GM18907 (cell line): ENCODE data around the gene MAML3.
A peak's percentile ranks its signal among the peaks of the same experiment; 100 is the strongest.

ENCODE experiments used
- ATAC-seq: cut with Tn5 transposase; IDR thresholded peaks from one replicate; pipeline ENCODE4 v1.9.1; 2021; ENCODE audit warnings: mild to moderate bottlenecking, moderate library complexity; ENCODE audit not compliant: unreplicated experiment

The MAML3 gene

DNA sequence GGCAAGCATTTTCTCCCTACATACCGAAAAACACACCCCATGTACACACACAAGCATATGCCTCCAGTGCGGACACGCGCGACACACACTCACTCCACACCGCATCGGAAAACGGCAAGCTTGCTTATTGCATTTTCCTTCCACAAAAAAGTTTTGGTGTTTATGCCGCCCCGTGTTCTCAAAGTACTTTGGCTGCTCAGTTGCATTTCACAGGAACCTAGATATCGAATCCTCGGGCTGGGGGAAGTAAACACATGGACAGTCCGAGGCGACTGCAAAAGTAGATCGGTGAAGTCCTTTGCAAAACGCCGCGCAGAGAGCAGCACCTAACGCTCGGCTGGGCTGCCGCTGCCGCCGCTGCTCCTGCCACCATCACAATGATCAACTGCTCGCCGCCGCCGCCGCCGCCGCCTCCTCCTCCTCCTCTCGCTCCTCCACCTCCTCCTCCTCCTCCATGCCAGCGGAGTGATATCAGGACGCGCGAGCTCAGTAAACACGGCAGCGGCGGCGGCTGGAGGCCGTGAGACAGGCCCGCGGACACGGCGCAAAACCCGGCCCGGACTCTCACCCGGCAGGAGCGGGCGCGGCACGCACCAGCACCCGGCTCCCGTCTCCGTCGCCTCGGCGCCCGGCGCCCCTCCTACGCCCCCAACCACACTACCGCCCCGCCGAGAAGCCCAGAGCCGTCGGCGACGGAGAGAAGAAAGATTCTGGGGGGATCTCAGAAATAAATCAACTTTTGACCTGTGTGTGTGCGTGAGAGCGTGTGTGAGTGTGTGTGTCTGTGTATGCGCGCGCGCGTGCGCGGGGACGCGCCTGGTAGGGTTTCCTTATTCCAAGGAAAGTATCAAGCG lies at the start of gene MAML3:
Gene MAML3, minus strand, starts transcription at position 467 of the 854 bp plus-strand sequence. CDS start 857 bp downstream, outside the sequence.
- ATAC-seq, result peak; percentile 53

DNA sequence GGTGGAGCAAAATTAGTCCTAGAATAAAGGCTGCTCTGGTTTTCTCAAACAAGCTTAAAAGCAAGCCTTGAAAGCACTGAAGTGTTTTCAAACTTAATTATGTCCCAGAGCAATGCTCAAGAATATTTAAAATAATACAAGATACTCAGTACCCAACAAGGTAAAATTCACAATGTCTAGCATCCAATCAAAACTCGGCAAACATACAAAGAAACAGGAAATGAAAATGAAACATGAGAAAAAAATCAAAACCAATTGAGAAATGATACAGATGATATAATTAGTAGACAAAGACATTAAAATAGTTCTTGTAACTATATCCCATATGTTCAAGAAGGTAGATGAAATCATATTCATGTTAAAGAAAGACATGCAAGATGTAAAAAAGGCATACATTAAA lies 45.0 kb upstream of the MAML3 start:
- ATAC-seq, result no peak

DNA sequence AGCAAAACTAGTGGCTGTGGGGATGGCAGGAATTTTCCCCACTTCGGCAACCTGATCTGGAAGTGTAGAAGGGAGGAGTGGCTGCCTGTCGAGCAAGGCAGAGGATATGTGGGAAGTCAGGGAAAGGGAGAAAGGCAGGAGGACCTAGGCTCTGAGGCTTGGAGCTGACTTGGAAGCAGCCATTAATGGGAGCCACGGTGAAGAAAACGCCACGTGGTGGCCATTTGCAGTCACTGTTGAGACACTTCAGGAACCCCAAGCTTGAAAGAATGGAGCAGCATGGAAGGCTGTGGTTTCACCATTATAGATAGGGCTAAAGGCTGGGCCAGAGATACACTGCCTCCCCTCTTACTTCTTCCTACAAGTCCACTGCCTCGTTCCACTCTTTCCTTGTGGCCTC lies 41.8 kb upstream of the MAML3 start:
- no peak for ATAC-seq

DNA sequence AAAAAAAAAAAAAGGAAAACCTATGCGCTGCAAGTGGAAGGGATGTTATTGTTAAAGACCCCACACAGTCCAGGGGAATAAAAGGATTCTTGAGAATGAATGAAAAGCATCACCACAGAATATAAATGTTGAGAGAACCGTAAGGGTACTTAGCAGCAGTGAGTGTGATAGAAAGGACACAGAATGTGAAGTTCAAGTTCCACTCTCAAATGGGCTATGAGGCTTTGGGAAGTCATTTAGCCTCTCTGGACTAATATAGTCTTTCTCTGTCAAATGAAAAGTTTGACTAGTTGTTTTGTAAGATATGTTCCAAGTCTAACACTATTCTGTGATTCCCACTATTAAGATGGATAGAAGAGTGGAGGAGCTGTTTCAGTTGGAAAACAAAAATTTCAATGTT lies 35.8 kb upstream of the MAML3 start:
- no peak for ATAC-seq

DNA sequence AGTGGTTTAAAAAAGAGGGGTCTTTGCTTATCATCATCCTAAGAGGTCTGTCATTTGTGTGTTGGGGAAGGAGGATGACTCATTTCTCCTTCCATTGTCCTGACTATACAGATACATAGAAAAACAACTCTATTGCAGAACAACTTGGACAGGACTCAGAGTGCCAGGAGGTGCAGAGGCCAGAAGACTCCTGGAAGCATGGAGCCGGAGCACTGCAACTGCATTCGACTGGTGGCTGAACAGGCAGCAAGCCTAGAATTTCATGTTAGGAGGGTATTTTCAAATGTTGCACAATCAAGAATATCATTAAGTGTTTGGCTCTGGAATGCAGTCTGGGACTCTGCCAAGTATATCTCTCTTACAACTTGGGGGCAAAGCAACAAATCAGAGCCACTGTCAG lies 35.0 kb upstream of the MAML3 start:
- no peak for ATAC-seq

DNA sequence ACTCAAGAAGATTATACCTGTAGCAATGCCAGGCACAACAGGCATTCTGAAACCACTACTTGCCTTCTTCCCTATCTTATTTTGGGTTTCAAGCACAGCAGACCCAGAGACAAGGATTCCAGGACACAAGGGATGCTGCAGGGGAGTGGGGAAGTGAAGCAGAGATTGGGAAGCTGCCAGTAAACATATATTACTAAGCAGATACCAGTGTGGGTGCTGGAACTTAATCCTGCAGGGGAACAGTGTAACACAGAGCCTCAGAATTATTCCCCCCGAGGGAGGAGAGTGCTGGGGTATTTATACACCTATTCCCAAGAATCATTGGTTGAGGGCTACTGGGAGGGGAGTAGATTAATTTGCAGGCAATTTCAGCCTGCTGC lies 33.3 kb upstream of the MAML3 start:
- ATAC-seq, result no peak

DNA sequence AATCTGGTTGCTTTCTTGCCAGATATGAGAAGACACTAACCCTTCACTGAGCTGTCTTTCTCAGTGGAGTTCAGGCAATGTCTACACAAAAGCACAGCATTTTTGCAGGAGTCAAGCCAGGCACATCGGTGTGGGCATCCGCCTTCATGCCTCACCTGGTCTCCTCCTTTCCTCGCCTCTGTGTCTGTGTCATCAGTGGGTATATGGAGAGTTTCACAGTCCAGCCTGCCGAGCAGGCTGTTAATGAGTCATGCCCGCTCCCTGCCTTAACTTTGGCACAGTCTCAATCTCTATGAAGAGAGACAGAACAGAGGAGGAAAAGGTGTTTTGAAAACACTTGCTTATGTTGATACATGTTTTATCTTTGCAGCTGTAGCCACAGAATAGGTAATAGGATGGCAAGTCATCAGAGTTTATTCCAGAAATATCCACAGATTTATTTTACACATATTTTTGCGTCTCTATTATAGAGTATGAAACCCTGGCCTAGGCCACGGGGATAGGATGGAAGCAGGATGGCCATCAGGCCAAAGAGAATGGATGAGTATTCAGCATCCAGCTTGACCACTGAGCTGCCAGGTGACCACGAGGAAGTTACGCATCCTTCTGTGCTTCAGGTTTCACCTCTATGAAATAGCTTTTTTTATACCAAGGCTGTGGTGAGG lies 32.8 kb upstream of the MAML3 start:
- ATAC-seq, result no peak

DNA sequence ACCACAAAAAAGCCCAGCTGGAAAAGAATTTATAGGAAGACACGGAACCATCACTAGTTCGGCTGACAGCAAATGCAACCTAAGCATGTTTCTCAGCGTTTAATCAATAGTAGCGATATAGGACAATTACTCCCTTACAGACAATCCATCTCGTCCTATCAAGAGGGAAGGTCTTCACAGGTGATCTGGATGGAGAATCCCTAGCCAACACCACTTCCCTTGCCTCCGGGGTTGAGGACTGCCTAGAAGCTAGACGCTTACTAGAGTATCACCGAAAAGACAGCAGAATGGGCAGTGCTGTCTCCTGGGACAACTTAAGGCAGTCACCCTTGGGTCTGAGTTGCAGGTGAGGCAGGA lies 32.1 kb upstream of the MAML3 start:
- ATAC-seq, result no peak

DNA sequence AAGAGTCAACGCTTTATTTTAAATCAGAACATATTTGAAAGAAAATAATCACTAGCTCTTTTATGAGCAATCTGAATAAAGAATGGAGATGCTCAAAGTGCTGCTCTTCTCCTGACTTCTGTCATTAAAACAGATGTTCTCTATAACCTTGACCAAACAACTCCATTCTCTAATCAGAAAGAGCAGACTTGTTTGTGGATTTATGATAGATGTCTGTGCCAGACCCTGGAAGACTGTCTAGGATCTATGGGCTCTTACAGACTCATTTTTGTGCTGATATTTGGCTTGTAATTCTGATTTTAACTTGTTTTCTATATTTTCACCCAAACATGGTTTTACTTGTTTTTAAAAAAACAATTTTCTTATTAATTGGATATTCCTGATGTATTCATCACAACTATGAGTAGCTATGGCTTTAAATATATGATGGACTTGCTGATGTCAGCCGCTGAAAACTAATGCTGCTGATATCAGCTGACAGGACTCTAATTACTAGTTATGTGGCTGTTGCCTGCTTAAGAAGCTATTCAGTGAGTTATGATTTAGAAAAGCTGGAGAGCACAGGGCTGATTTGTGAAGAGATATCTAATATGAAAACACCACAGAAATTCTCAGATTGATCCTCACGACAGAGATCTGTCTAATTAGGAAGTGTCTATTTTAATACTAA lies 31.6 kb upstream of the MAML3 start:
- ATAC-seq, result no peak

DNA sequence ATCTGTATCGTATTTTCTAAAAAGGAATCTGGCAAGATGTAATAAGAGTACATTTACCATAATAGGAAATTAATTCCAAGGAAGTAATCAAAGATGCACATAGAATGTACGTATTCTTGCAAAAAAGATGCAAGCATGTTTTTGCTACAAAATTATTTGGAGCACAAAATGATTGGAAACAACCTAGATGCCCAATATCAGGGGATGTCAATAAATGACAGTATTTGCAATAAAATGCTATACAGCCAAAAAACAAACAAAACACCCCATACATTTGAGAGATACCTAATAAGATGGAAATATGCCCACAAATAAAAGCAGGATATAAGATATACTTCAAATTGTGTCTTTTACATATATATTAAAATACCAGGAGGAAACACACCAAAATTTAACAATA lies 29.3 kb upstream of the MAML3 start:
- no peak for ATAC-seq

DNA sequence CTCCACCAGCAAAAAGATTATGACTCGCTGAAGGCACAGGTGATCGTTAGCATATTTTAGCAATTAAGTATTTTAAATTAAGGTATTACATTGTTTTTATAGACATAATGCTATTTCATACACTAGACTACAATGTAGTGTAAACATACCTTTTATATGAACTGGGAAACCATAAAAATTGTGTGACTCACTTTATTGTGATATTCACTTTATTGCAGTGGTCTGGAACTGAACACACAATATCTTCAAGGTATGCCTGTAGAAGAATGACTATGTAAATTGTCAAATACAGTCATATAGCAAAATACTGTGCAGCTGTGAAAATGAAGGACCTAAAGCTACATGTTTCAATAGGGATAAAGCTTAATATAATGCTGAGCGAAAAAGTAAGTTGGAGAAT lies 26.6 kb upstream of the MAML3 start:
- no peak for ATAC-seq

DNA sequence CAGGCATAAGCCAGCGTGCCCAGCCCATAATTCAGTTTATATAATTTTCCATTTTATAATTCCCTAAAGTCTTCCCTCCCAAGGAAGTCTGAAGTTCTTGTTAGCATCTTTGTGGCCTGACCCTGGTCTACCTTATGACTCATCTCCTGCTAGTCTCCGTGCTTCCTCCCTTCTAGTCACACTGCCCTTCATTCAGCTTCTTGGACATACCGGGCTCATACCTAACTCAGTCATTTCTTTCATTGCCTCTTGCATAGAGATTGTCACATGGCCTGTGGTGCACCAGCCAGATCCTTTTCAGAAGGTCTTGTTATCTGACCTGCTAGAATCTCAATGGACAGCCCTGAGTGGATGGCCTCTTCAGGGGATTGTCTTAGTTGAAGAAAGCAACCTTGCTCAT lies 22.8 kb upstream of the MAML3 start:
- no peak for ATAC-seq

DNA sequence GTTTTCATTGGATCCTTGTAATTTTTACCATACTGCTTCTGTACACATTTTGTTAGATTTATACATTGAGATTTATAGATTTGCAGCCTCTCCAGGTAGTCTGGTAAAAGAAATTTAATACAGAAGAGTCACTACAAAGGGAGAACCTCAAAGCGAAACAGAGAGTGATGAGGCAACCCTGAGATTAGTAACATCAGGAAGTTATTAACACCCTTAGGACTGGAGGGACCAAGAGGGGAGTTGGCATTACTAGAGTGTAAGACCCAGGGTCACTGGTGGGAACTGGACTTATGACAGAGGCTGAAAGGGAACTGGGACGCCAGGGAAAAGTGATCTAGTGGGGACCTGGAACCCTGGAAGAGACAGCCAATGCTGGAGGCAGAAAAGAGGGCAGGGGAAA lies 20.6 kb upstream of the MAML3 start:
- ATAC-seq, result no peak

DNA sequence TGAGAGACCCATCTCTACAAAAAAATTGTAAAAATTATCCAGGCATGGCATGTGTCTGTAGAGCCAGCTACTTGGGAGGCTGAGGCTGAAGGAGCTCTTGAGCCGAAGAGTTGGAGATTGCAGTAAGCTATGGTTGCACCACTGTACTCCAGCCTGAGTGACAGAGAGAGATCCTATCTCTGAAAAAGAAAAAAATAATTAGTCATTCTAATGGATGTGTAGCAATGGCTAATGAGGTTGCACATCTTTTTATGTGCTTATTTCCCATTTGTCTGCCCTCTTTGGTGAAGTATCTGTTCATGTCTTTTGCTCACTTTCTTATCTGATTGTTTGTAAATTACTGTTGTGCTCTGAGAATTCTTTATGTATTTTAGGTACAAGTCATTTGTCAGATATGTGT lies 19.0 kb upstream of the MAML3 start:
- no peak for ATAC-seq

DNA sequence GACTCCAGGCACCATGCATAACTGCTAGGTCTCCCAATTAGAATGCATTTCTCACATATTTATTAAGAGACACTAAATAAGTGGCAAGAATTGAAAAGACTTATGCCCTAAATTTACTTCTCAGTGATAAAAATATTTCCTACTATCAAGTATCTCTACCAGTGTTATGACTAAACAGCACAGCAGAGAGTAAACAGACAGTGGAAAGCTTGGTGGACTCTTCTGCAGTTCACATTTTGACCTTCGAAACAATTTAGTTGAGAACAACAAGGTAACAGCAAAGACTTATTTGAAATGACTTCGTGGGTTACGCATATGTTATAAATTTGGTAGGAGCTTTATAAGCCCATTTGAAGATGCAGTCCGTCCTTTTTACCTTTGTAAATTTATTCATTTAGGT lies 16.3 kb upstream of the MAML3 start:
- no peak for ATAC-seq

DNA sequence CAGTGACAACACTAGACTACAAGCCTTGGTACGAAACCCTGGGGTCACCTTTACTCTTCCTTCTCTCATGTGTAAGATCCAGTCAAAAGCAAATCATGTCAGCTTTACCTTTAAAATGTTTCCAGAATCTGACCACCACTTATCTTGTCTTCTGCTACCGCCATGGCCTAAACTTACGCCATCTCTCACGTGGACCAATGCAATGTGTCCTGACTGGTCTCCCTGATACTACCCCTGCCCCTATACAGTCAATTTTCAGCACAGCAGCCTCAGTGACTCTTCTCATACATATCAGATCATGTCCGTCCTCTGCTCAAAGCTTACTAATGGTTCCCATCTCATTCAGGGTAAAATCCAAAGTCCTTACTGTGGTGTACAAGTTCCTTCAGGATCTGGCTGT lies 15.0 kb upstream of the MAML3 start:
- no peak for ATAC-seq

DNA sequence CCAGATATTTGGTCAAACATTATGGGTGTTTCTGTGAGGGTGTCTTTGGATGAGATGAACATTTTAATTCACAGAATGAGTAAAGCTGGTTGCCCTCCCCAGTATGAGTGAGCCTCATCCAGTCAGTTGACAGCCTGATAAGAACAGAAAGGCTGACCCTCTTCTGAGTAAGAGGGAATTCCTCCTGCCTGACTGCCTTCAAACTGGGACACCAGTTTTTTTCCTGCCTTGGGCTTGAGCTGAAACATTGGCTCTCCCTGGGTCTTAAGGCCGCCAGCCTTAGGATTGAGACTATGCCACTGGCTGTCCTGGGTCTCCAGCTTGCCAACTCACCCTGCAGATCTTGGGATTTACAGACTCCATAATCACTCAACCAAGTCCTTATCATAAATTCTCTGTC lies 14.5 kb upstream of the MAML3 start:
- ATAC-seq, result no peak

DNA sequence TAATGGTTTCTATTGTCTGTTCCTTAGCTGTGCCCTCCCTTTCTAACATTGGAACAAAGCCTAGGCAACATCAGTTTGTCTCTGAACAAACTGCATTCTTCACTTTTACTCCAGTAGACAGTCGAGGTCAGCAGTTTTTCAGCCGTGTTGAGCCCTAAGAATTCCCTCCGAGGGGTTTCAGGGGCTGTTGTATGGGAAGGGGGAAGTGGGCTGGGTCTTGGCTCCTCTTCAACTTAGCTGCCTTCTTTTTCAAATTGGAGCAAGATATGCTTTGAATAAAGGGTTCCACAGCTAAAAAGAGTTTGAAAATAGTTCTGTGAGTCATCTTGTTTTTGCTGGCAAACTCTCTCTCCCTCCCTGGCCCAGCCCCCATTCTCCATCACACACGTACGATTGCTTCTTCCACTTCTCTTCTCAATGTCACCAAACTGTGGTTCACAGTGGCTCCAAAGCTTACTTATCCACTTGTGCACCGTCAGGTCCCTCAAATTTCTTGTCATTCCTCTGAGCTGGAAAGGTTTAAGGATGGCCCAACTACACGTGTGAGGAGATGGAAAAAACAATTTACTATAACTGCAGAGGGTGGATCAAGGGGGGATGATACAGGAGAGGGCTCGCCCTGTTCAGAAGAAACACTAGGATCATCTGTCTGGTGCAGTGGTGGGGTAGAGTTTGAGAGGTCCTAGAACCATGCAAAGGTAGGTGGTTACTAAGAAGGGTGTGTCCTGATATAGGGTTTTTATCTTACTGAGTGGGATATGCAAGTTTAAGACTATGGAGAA lies 9.2 kb upstream of the MAML3 start:
- no peak for ATAC-seq

DNA sequence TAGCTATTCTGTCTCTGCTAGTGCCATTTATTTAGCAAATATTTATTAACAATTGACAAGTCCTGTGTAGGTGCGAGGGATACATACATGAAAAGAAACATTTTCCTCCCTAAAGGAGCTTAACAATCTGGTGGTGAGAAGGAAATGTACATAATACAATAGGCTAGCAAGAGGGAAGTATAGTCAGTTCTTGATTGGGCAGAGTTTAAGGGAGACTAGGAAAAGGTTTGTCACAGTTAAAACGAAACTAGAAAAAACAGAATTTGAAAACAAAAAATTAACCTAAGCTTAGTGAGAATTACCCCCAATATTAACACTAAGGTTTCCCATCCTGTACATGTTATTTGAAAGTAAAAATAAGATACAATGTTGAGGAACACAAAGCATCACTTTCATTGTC lies 8.6 kb upstream of the MAML3 start:
- ATAC-seq, result no peak

DNA sequence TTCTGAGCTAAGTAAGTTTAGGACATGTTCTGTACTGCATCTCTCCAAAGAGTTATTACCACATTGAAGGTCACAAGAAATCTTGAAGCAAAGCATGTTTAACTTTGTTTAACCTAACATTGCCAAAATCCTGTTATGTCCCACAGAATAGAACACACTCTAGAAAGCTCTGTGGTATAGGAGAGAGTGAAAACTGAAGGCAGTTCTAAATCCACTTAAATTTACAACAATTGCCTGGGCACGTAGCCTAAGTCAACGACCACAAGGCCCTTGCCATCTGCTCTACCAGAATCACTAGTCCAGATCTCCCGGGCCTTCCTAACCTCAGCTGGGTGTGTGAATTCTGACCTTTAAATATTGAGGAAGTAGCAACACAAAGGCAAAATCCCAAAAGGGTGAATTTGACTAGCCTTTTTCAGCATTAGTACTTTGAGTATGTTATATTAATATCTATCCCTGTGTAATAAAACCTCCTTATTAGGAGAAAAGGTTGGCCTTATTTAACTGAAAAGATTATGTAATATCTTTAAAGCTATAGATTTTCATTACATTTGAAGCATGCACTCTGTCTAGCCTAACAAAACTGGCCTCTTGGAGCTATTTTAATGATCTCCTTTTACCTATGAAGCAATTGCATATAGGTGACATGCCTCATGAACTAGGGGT lies 4.5 kb upstream of the MAML3 start:
- ATAC-seq, result no peak

DNA sequence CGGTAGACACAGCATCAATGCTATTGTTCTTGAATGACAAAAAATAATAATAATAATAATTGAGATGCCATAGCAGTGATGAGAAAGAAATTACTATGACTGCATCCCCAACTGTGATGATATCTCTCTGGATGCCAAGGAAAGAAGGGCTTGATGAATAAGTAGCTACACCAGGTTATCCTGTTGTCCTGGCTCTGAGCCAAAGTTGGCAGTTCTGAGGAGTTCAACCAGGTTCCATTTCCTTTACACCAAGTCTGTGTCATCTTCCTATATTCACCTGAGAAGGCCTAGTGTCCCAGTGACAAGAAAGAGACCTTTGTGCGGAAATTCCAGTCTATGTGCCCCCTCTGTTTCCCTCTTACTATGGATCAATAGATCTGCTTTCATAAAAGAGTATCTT lies 3.4 kb upstream of the MAML3 start:
- no peak for ATAC-seq
